Medulla oblongata (tissue), 1 donor: ENCODE data around the gene EHBP1.
"Not testable (repeated sequence)": the region's sequence is repeated elsewhere in the genome, so short reads cannot be mapped to it uniquely, and the experiment has no call there.

Experiments
- DNase-seq: peaks from one replicate; pipeline ENCODE4 v3.0.0-alpha.2; 2015; ENCODE audit errors: extremely low spot score

Gene EHBP1

GRCh38 chr2:63019686-63020085 is 314.2 kb downstream of the EHBP1 start:
- DNase-seq, result not testable (repeated sequence)

- peak; percentile 8 for DNase-seq
These were observed 317.9 kb downstream of the EHBP1 start for GRCh38 chr2:63023444-63023843.

GRCh38 chr2:63027220-63027619 is 321.7 kb downstream of the EHBP1 start:
- DNase-seq, result no peak

GRCh38 chr2:63029058-63029457 is 323.5 kb downstream of the EHBP1 start:
- DNase-seq, result no peak

- no peak for DNase-seq
These were observed 329.0 kb downstream of the EHBP1 start for GRCh38 chr2:63034526-63034925.

GRCh38 chr2:63035169-63035568 is 329.7 kb downstream of the EHBP1 start:
- DNase-seq, result no peak

- DNase-seq, result no peak
These were observed 330.1 kb downstream of the EHBP1 start for GRCh38 chr2:63035660-63036059.

- no peak for DNase-seq
These were observed 332.5 kb downstream of the EHBP1 start for GRCh38 chr2:63038034-63038433.

- DNase-seq, result no peak
These were observed 335.1 kb downstream of the EHBP1 start for GRCh38 chr2:63040586-63040985.

GRCh38 chr2:63041592-63041991 is 336.1 kb downstream of the EHBP1 start:
- no peak for DNase-seq

- no peak for DNase-seq
These were observed 339.1 kb downstream of the EHBP1 start for GRCh38 chr2:63044362-63045327.

GRCh38 chr2:63046552-63046951 is 341.0 kb downstream of the EHBP1 start:
- no peak for DNase-seq

- DNase-seq, result no peak
These were observed 341.4 kb downstream of the EHBP1 start for GRCh38 chr2:63046961-63047320.

- no peak for DNase-seq
These were observed 342.1 kb downstream of the EHBP1 start for GRCh38 chr2:63047321-63048279.

- DNase-seq, result no peak
These were observed 343.1 kb downstream of the EHBP1 start for GRCh38 chr2:63048367-63049171.

GRCh38 chr2:63049211-63049969 is 343.9 kb downstream of the EHBP1 start:
- no peak for DNase-seq

GRCh38 chr2:63049970-63050333 is 344.4 kb downstream of the EHBP1 start:
- DNase-seq, result no peak

- DNase-seq, result no peak
These were observed 345.0 kb downstream of the EHBP1 start, which contains the start of gene OTX1 for GRCh38 chr2:63050334-63051041. Gene OTX1, plus strand, starts transcription at chr2:63050830. Its CDS starts 2,161 bp downstream, at chr2:63052991.

GRCh38 chr2:63051042-63051794 is 345.7 kb downstream of the EHBP1 start:
- DNase-seq, result no peak
